GM10847 (cell line): ENCODE data around the gene CHP1.

Experiments used
- POLR2A ChIP-seq: IDR thresholded peaks from 2 replicates; pipeline ENCODE4 v1.6.1; 2011; ENCODE audit not compliant: insufficient read length; ENCODE audit errors: extremely low read depth

The CHP1 gene

DNA sequence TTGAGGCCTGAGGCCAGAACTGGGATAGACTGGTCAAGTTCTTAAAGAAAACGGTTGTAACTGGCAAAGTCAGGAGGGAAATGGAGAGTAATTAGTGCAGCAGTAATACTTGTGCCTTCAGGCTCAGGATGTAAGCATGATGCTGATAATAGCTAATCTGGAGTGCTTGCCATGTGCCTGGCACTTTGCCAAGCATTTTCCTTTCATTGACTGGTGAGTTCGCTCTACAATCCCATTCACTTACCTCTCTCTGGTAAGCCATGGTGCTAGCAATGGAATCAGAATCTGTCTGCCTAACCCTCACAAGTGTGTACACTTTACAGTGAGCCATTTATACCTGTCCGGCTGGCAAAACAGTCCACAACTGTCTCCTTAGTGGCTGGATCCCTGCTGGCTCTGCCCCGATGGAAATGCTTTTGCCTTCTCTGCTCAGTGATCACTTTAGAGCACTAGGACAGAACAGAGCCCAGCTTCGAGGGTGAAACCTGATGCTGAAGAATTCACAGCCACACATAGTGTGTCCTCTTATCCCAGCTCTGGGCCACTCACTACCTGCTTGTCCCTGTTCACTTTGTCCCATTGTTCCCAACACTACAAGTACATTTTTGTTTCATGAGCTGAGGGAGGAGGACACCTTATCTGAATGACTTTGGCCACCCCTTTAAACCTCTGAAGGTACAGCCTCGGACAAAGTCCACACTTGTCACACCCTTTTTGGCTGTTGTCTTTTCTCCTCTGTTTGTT lies 10.3 kb downstream of the CHP1 start:
- no peak for TF ChIP-seq POLR2A

DNA sequence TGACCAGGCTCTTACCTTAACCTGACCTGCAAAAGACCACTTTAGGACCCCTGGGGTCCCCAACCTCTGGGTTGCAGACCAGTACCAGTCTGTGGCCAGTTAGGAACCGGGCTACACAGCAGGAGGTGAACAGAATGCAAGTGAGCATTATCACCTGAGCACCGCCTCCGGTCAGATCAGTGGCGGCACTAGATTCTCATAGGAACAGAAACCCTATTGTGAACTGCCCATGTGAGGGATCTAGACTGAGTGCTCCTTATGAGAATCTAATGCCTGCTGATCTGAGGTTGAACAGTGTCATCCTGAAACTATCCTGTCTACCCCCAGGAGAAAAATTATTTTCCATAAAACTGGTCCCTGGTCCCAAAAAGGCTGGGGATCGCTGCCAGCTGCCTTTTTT lies 20.3 kb downstream of the CHP1 start:
- TF ChIP-seq POLR2A: no peak

- TF ChIP-seq POLR2A: no peak
These were observed 23.5 kb downstream of the CHP1 start for GRCh38 chr15:41254560-41254959.

DNA sequence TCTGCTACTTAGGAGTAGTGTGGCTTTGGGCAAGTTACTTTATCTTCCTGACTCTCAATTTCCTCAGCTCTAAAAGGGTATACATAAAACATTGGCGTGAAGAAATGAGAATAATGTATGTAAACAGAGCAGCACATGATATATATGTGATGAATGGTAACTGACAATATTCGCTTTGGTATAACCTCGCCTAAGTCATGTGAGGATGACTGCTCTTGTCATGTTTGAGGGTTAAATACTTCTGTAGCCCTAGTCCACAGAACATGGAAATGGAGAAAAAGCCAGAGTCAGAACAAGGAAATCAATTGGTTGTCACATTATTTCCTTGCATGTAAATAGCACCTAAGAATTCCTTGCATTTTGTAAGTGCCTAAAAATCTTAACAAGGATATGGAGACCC lies 25.0 kb downstream of the CHP1 start:
- TF ChIP-seq POLR2A: no peak

- no peak for TF ChIP-seq POLR2A
These were observed 25.5 kb downstream of the CHP1 start for GRCh38 chr15:41256577-41257038.

GRCh38 chr15:41258750-41259471 lies 27.8 kb downstream of the CHP1 start:
- no peak for TF ChIP-seq POLR2A

DNA sequence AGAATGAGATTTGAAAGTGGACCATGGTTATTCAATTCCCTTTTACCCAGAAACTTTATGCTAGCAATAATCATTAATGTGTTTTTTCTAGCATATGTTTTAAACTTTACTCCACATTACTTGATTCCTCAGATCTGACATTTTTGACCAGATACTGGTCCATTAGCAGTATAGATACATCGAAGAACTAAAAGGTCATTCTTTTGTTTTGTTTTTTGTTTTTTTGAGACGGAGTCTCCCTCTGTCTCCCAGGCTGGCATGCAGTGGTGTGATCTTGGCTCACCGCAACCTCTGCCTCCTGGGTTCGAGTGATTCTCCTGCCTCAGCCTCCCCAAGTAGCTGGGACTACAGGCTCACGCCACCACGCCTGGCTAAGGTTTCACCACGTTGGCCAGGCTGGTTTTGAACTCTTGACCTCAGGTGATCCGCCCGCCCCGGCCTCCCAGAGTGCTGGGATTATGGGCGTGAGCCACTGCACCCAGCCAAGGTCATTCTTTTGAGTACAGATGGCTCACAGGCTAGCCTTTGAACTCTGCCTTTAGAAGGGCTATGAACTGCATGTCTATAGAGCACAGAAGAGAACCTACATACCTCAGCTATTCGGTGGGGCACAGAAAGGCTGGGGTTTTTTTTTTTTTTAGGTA lies 28.6 kb downstream of the CHP1 start:
- no peak for TF ChIP-seq POLR2A

DNA sequence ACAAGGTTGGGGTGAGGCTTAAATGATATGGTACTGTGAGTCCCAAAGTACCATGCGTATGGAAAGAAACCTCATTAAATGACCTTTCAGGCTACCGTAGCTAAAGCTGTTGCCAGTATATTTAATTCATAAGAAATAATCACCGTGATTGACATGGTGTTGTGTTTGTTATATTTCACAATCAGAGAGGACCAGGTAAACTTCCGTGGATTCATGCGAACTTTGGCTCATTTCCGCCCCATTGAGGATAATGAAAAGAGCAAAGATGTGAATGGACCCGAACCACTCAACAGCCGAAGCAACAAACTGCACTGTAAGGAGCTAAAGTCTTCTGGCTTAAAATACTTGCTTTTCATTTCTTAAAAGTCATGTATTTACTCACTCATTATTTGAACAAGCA lies 31.5 kb downstream of the CHP1 start:
- TF ChIP-seq POLR2A: no peak

GRCh38 chr15:41263891-41264351 lies 32.9 kb downstream of the CHP1 start:
- no peak for TF ChIP-seq POLR2A

DNA sequence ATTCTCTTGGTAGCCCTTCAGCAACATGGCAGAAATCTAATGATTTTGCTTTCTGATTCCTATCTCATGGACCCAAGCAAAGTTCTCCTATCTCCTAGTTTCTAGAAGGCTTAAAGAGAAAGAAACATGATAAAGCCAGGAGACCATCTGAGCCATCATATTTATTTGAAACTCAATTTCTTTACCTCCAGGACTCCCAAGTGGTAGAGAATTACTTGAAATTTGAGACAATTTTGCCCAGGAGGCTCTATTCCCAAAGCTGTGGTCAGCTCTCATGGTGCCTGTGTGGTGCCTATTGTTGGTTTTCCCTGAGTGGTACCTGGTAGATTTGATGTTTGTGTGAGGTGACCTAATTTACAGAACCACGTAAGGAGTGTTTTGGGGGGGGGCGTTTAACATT lies 38.8 kb downstream of the CHP1 start:
- no peak for TF ChIP-seq POLR2A

DNA sequence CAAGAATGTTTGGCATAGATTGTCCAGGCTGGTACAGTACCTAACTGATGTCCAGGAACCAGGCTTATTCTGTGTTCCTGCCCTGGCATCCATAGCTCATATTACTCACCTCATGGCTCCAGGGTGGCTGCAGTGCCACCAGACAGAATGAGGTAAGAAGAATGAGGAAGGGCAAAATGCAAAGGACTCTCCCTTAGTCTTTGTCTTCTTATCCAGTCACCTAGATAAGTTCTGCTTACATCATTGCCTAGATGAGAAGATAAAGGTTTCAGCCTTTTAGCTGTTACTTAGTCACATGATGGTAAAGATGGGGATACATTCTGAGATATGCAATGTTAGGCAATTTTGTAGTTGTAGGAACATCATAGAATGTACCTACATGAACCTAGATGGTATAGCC lies 45.8 kb downstream of the CHP1 start:
- TF ChIP-seq POLR2A: no peak

DNA sequence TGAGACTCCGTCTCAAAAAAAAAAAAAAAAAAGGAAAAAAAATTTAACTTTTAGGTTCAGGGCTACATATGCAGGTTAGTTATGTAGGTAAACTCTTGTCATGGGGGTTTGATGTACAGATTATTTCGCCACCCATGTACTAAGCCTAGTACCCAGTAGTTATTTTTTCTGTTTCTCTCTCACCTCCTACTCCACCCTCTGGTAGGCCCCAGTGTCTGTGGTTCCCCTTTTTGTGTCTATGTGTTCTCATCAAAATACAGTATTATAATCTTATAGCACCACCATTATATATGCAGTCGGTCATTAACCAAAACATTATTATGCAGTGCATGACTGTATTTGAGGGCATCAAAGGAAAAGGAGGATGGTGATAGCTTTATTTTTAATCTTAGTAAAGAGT lies 47.3 kb downstream of the CHP1 start:
- TF ChIP-seq POLR2A: no peak

GRCh38 chr15:41279535-41280283 lies 48.6 kb downstream of the CHP1 start:
- no peak for TF ChIP-seq POLR2A

GRCh38 chr15:41281236-41281635 lies 50.2 kb downstream of the CHP1 start:
- no peak for TF ChIP-seq POLR2A

GRCh38 chr15:41283653-41284426 lies 52.8 kb downstream of the CHP1 start:
- TF ChIP-seq POLR2A: peak; percentile 81
